Bone marrow (tissue), 2 donors: ENCODE measurements around the gene ADAMTSL1.

Experiments used
- DNase-seq, 2 donors: peaks; one replicate each; lab custom pipeline; 2025; lab: John Stamatoyannopoulos, UW

The ADAMTSL1 gene

DNA sequence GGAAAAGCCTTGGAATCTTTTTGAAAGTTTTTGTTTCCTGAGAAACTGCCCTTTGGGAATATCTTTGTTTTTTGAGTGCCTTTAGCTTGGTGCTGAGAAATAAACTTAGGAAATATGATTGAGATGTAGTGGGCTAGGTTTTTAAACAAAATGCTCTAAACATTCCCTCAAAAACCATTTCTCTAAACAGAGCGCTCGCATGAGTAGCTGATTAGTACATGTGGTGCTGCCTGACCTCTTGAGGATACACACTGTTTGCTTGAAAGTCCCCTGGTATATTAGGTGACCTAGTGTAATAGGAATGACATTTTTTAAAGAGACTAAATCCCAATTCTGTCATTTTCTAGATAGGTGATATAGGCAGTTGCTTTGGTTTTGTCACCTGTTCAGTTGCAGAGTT, 132.3 kb downstream of the ADAMTSL1 start:
- no peak for DNase-seq

DNA sequence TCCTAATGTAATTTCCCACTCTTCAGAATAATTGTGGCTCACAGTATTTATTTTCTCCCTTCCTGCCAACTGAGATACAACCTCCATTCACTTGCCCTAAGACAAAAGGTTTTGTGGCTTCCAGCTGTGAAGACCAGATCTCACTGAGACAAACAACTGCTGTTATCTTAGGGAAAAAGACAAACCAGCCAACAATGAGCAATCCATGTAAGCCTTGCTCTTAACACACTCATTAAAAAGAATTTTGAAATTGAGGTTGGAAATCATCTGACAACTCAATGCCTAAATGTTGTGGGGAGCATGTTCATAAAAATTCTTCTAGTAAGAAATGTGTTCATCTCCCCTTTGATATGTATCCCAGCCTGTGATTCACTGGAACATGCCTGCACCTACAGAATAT, 132.9 kb downstream of the ADAMTSL1 start:
- no peak for DNase-seq

DNA sequence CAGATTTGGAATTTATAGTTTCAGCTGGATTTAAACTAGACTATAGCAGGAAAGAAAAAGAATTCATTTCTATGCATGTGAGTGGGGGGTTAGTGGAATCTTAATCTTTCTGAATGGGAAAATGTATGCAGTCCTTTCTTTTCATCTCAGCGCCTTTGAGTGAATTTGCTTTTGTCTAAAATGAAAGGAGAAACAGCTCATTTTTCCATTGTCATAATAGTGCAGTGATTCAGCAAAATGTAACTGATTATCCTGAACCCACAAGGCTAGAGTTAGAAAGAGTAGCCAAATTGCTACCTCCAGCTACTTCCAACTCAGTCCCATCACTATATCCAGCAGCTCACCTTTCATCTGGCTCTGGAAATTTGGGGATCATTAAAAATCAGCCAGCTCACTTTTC, 134.4 kb downstream of the ADAMTSL1 start:
- no peak for DNase-seq

DNA sequence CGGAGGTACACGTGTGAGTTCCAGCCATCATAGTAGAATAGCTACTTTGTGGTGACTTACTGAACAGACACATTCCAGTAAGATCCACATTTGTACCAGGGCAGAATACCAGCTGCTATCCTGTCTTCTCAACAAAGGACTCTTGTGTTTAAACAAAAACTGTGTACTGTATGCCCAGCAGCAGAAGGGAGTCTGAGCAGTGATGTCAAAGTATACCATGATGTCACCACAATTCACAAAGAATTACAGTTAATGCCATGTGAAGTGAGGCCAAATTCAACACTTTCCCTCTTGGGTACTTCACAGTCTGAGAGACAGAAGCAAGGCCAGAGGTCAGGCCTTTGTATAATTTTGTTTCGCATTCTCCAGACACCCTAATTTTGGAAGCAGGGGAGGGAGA, 137.0 kb downstream of the ADAMTSL1 start:
- no peak for DNase-seq

DNA sequence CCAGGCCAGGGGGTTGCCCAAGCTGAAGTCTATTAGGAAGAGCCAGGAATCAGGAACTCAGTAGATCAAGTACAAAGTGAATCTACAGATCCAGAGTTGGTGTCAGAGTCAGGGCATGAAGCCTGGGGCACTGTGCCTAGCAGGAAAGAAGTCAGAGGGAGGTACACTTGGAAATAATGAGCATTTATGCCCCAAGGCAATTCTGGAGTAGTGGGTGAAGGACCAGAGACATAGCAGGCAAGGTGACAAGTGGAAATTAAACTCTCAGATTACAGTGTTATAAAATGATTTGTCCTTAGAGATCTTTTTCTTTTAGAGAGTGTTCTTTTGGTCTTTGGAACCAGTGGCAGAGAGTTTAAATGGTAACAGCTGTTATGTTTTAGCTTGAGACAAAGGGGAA, 138.0 kb downstream of the ADAMTSL1 start:
- no peak for DNase-seq

DNA sequence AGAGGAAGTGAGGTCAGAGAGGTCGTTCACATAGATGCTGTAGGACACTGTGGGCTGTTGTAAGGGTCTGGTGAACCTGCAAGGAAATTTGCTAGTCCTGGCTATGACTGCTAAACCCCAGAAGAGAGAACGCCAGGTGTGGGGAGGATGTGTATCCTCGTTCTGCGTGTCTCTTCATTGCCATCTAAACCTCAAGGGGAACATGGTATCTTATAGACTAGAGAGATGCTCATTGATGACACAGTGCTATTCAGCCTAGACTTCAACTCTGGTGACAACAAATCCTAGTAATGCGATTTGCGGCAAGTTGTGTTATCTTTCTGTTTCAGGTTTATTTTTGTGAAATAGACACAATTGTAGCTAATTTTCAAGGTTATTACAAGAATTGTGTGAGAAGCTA, 140.2 kb downstream of the ADAMTSL1 start:
- DNase-seq = no peak

DNA sequence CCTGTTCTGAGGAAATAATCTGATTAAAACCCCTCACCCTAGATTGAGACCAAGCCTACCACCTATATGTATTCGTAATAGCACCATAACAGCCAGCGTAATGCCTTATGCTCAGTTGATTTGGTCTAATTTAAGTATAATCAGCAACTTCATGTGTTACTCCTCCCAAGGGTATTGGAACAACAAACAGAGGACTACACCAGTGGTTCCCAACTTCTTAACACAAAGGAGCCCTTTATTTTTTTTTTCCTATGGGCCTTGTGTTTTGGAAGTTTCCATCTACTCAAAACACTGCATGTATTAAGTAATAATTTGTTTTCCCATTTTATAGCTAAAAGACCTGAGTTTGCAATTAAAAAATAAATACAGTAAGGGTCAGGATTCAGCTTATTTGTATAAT, 140.7 kb downstream of the ADAMTSL1 start:
- DNase-seq = no peak

DNA sequence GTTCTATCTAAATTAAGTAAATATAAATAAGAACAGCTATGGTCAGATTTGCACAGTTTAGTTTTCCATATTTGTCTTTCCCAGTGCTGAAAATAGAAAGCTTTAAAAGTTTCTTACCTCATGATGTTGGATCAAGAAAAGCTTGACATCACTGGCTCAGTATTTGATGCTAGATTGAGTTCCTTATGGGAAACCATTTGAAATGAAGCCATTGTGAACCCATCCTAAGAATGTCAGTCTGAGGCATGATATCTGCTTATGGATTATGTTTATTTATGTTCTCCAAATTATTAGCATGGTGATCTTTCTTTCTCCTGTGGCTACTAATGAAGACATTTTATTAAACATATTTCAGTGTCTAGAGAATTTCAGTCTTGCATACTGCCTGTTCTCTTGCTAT, 143.0 kb downstream of the ADAMTSL1 start:
- DNase-seq = no peak

DNA sequence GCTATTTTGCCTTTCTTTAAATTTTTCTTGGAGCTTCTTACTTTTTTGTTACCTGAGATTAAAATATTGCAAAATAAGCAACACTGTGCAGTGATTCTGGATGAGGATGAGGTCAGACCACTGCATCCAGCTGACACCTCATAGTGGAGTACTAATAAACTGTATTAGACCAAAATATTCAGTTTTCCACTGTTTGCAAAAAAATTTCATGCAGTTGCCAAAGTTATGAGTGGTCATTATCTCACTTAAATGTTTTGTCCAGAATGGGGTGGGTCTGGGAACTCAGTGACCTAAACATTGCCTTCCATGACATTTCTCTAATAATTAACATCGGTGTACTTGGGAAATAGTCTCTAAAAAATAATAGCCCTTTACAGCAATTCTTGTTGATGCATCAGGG, 143.8 kb downstream of the ADAMTSL1 start:
- no peak for DNase-seq

DNA sequence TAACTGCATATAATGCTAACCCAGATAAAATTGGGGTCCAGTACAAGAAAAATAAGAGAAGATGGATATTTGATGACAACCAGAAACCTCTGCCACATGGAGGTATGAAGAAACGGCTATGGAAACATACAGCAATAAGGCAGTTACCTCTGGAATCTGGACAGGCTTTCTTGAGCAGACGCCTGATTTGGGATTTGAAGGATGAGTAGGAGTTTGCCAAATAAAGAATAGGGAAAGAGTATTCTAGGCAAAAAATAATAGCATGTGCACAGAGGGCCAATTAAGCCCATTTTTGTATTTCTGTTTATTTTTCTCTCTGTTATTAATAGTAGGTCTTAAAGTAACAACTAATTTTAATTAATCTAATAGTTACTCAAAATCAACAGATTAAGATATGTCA, 144.9 kb downstream of the ADAMTSL1 start:
- no peak for DNase-seq

DNA sequence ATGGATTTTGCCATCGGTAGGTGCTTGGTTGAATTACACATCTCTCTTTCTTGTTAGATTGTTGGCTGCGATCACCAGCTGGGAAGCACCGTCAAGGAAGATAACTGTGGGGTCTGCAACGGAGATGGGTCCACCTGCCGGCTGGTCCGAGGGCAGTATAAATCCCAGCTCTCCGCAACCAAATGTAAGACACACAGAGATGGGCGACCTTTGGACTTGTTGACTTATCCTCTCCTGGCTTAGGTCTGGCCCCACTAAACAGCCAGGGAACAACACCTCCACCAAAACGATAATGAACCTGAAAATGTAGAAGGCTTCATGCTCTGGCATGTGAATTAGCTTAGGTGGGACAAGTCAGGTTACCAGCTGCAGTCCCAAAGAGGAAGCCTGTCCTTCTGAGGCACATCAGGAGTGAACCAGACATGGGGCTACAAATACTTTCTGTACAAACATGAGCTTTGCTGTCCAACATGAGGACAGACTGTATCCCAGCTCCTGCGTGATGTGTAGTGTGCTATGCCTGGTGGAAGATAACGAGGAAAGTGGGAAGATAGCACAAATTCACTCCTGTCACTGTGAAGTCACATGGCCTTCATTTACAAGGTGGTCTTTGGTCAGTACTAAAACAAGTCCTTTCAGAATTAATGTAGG, 148.4 kb downstream of the ADAMTSL1 start:
- DNase-seq = no peak

DNA sequence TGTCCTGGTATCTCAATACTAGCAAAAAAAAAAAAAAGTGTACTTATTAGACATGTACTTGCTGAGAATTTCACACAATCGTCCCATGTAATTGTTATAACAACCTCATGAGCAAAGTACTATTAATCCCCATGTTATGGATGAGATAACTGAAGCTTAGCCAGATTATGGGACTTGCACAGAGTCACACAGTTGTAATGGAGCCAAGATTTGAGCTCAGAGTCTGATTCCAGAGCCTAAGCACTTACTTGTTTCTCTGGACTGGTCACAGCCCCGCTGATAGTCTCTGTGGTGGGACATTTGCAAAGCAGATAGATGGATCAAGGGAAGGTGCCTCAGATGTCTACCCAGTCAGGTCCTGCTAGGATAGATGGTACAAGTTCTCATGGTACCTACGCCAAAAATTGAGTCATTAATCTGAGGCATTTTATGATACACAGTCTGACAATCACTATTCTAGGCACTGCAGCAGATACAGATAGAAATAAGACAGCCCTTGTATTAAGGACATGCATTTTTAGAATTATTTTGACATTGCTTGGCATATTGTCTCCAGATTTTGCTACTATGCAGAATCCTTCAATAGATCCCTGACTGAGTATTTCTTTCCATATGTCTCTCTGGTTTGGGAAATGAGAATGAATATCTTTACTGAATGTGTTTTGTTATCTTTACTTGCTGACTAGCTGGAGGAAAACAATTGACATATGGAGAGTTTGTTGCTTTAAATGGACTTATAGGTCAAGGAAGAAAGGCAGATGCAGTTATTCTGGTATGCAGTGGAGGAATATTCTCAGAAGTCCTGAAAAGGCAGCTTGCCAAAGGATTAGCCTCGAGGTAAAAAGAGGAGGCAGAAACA, 149.5 kb downstream of the ADAMTSL1 start:
- no peak for DNase-seq

DNA sequence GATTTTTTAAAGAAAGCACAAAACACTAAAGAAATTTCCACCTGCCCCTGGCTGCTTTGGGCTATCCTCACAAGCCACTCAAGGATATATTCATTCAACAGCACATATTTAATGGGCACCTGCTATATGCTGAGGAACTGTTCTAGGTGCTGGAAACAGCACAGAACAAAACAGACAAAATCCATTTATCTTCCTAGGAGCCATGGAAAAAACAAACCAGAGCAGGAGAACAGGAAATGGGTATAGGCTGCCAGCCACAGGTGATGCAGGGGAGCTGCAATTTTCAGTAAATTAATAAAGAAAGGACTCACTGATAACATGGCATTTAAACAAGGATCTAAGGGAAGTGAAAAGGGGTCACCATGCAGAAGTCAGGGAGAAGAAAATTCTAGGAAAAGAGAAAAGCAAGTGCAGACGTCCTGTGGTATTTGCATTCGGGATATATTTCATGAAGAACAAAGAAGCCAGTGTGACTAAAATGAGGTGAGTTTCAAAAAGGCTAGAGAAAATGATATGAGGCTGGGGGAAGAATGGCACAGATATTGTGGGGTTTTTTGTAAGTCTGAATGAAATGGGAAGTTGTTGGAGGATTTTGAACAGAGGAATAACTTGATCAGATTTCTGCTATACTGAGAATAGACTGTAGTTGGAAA, 152.2 kb downstream of the ADAMTSL1 start:
- DNase-seq = no peak

DNA sequence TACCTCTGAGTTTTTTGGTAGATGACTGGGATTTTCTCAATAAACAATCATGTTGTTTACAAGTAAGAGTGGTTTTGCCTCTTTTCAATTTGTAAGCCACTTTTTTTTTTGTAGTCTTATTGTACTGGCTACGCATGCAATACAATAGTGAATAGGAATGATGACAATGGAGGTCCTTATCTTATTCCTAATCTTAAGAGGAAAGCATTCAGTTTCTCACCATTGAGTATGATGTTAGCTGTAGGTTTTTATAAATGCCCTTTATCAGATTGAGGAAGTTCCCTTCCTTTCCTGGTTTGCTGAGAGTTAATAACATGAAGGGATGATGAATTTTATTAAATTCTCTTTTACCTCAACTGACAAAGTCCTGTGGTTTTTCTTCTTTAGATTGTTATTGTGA, 155.2 kb downstream of the ADAMTSL1 start:
- DNase-seq = no peak

DNA sequence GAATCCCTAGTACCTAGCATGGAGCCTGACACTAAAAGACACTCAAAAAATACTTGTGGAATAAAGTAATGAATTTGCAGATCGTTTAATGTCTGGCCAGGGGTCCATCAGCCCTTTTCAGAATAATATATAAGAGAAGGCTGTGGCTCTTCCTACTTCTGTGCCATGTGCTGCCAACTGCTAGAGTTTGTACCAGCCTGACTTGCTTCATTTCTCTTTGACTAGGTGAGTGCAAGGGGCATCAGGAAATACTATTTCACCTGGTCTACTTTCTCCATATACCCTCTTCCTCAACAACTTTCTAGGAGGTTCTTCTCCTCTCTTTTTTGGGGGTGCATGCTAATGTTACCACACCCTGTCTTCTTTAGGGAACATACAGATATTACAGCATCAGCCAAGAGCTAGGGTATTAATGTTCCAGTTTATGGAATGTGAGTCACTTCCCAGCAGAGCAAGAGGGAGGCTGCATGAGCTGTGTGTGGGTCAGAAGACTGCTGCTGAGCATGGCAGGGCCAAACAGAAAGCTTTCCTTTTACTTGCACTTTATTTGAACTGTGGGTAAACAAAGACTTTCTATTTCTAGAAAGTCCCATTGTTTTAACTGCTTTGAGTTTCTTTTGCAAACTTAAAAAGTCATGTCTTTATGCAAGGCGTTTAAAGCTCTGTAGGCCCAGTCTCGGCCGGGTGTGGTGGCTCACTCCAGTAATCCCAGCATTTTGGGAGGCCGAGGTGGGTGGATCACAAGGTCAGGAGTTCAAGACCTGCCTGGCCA, 158.9 kb downstream of the ADAMTSL1 start:
- DNase-seq = no peak

DNA sequence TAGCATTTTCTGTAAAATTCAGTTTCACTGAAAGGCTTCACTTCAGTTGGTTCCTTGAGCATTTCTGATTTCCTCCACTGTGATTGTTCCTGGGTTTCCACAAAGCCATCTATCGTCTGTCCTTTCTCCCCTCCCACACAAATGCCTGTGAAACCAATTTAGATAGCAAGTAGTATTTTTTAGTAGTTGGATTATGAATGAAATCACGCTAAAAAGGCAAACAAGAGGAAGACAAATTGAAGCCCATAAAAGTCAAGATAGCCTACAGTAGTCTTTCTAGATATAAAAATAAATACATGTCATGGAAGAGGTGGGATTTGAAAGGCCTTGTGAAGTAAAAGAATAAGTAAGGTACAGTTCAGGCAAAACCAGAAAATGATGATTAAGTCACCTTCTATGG, 162.8 kb downstream of the ADAMTSL1 start:
- DNase-seq = no peak

DNA sequence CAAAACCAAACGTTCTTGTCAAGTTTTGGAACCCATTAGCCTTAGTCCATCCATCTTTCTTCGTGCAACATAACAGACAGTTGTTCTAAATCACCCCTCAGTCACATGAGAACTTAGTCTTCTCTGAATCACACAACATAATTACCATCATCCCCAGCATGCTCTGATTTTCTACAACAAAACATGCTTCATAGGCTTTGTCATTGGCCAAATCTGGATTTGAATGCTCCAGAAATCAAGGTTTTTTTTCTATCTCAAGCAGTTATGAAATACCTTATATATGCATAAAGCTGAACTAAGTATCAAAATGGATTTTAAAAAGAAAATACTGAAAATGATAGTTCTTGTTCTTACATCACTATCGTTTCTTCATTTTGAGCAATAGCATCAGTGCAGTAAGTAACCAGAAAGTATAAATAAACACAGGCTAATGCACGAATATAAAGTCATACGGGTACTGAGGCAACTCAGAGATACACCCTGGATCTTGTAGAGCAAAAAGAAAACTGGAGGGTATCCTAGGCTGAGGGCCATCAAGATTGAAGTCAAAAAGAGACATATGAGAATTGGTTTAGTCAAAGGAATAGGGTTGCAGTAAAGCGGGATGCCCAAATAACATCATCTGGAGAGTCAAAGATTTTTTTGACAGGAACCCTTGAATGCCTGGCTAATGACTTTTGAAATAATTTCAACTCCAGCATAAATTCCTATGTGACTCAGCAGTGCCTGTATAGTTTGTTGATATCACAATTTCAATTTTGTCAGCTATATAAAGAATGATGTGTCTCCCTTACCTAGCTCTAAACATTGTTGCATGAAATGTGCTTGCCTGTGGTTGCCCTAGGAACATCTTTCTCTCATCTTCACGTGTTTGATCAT, 164.7 kb downstream of the ADAMTSL1 start:
- no peak for DNase-seq

DNA sequence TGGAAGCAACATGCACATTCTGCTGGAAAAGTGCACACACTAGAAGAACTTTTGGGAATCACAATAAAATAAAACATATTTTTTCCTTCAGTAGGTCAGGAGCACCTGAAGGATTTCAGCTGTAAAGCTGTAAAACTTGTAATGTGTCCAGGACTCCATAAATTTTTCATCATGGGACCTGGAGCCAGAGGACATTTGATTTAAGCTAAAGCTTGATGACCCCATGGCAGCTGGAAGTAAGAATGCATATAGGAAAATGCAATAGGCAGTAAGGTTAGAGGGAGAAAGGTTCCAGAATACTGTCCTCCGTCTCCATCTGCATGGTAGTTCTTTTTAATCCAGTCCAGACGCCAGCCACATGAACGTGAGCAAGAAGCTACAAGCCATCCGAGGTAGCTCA, 166.0 kb downstream of the ADAMTSL1 start:
- no peak for DNase-seq

DNA sequence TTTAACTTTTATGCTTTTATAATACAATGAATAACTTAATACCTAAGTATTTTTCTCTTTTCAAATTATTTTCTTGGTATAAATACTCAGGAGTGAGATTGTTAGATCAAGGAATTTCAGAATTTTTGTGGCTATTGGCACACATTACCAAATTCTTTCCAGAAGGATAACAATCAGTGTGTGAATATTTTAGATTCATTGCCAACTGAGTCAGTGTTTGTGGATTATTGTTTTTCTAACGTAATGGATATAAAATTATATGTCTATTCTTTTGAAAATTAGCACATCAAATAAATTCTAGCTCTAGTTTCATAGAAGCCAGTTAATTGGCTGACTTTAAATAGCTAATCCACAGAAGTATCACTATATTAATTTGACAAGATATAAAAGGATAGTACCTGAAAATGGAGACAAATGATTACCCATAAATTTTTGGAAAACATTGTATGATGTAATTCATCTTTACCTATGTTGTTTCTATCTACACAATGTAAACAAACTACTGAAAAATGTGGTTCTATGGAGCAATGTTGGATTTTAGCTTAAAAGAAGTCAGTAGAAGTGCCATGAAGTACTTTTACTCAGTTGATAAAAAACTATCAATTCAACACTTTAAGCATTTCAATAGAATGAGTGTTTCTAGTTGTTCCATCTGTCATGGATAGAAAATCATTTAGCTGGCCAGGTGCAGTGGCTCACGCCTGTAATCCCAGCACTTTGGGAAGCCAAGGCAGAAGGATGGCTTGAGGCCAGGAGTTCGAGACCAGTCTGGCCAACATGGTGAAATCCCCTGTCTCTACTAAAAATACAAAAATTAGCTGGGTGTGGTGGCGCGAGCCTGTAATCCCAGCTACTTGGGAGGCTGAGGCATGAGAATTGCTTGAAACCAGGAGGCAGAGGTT, 185.1 kb downstream of the ADAMTSL1 start:
- DNase-seq = no peak

DNA sequence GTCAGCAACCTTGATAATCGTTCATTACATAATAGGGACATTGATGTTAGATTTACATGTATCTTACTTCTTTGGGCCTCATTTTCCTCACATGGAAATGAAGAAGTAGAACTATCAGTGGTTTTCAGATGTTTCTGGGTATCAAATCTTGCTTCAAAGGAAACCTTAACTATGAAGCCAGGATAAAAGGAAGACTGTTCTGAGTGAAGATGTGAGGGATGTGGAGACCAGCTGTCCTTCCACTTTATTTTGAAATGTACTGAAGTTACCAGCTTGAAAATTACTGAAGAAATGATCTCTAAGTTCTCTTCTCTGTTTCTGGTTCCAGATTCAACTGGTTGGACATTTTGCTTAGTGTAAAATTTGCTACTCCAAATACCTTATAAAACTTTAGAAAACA, 186.0 kb downstream of the ADAMTSL1 start:
- DNase-seq = no peak
